Measurements from ENCODE around the gene CDKAL1. TPM values are rescaled to one million over a fixed set of nuclear protein-coding genes. Genes with fewer than 3 reads are reported as not detected.

The CDKAL1 gene
- total and polyA plus RNA-seq, 2 of the 13 experiments (the other 11 are each of a cell fraction or from before 2014, with no cell fraction given): 9.5 to 27.7 TPM

GRCh38 chr6:20559924-20560551 is 25.8 kb downstream of the CDKAL1 start:
- no peak for TF ChIP-seq XRCC5 (optimal IDR thresholded peaks at IDR 0.05; ENCODE audit: low read length)
- TF ChIP-seq CEBPB (IDR thresholded peaks at IDR 0.05; ENCODE audit: borderline replicate concordance, low read depth, low read length): peak; percentile 64
- TF ChIP-seq STAG1 (CRISPR knock-in tag; IDR thresholded peaks at IDR 0.05): peak; percentile 45
- DNase-seq (ENCODE audit: low spot score) (no peak), ATAC-seq (no peak), FAIRE-seq (no peak)
- in situ Hi-C loops (cut with HindIII; ENCODE audit: extremely low pct_ligation_motif_present, low pct_unique_long_range_greater_than_20kb): loop anchor here (5.0 to 10.0 kb wide), 3 partner anchors 315 to 1375 kb away; partner anchors contain the start of gene SOX4
- WGBS (ENCODE audit: low lambda C conversion rate): 93% methylated on average over 2 of the region's 2 CpGs
- no peak overlapping the region for H3K4me2 ChIP-seq (ENCODE audit: low read depth, low read length)
- no peaks in the 10 kb centered on the region for H3K9me3 ChIP-seq (ENCODE audit: low read length)
- H3K36me3 ChIP-seq (replicated peaks in 1 of 2; ENCODE audit: control insufficient read depth in 1 of 2, insufficient read depth in 2 of 2, low read length in 2 of 2): peaks cover 2 to 11% of the 10 kb centered on the region in 2 experiments; a peak in 3 of 5 replicates
- no peaks in the 10 kb centered on the region for H4K20me1 ChIP-seq (ENCODE audit: insufficient read depth, low read length)
- ChIA-PET POLR2A (no interaction called here), CTCF (ENCODE audit: low intra/inter-chr PET ratio, low total read pairs) (no interaction called here)
- no TSS peak for BruUV-seq (replicated peaks)
- no peak overlapping the region for H3K4me3 ChIP-seq (replicated peaks in 1 of 3; ENCODE audit: insufficient read depth in 1 of 3, low read depth in 2 of 3, low read length in 3 of 3)
- intact Hi-C loops (cut with micrococcal nuclease; ENCODE audit: unreplicated experiment): loop anchor here (5.0 kb wide), 1 partner anchor 317 kb away; no protein-coding TSS in a partner anchor
- H2AFZ ChIP-seq (ENCODE audit: low read length): no peak overlapping the region
- H3K79me2 ChIP-seq (ENCODE audit: insufficient read depth, low read length): peaks cover 2% of the 10 kb centered on the region
- H3K9ac ChIP-seq (ENCODE audit: insufficient read depth, low read depth, low read length): no peak overlapping the region
- no peak overlapping the region for H3K27ac ChIP-seq (ENCODE audit: extremely low read length, insufficient read depth, low read length)
- H3K27me3 ChIP-seq (ENCODE audit: control insufficient read depth in 1 of 2, insufficient read depth in 2 of 2, low read length in 2 of 2): no peaks in the 10 kb centered on the region
- H3K4me1 ChIP-seq (ENCODE audit: insufficient read depth, low read length): peaks cover 9% of the 10 kb centered on the region

GRCh38 chr6:20563377-20563776 is 29.1 kb downstream of the CDKAL1 start:
- TF ChIP-seq ZFAT (CRISPR knock-in tag; conservative IDR thresholded peaks at IDR 0.05) (no peak), TBP (CRISPR knock-in tag; IDR thresholded peaks at IDR 0.05) (no peak), ZNF121 (CRISPR knock-in tag; IDR thresholded peaks at IDR 0.05) (peak; percentile 43; the same call in 1 of the 2 replicates), WIZ (CRISPR knock-in tag; IDR thresholded peaks at IDR 0.05) (no peak)
- H4K20me1 ChIP-seq (ENCODE audit: insufficient read depth, low read length): no peaks in the 10 kb centered on the region
- no peak overlapping the region for H3K4me2 ChIP-seq (ENCODE audit: low read depth, low read length)
- peaks cover 9% of the 10 kb centered on the region for H3K4me1 ChIP-seq (ENCODE audit: insufficient read depth, low read length)
- no peak for FAIRE-seq
- H3K36me3 ChIP-seq (replicated peaks in 1 of 2; ENCODE audit: control insufficient read depth in 1 of 2, insufficient read depth in 2 of 2, low read length in 2 of 2): peaks cover 1 to 9% of the 10 kb centered on the region in 2 experiments; a peak in 3 of 5 replicates
- 88% methylated on average over 2 of the region's 2 CpGs for WGBS (ENCODE audit: low lambda C conversion rate)
- no peaks in the 10 kb centered on the region for H3K27me3 ChIP-seq (ENCODE audit: control insufficient read depth in 1 of 2, insufficient read depth in 2 of 2, low read length in 2 of 2)
- BruUV-seq (replicated peaks): no TSS peak
- intact Hi-C loops (cut with micrococcal nuclease; ENCODE audit: unreplicated experiment): loop anchor here (5.0 kb wide), 1 partner anchor 314 kb away; no protein-coding TSS in a partner anchor
- ATAC-seq: no peak
- in situ Hi-C loops (cut with HindIII; ENCODE audit: extremely low pct_ligation_motif_present, low pct_unique_long_range_greater_than_20kb): loop anchor here (5.0 to 10.0 kb wide), 3 partner anchors 311 to 1371 kb away; partner anchors contain the start of gene SOX4
- no peak for DNase-seq (ENCODE audit: low spot score)
- no peak overlapping the region for H3K27ac ChIP-seq (ENCODE audit: extremely low read length, insufficient read depth, low read length)
- CTCF ChIA-PET (ENCODE audit: low intra/inter-chr PET ratio, low total read pairs): interaction anchor here (1.7 kb wide), 1 partner anchor 1026 kb away, joined by 13 read pairs; no protein-coding TSS in a partner anchor
- H3K79me2 ChIP-seq (ENCODE audit: insufficient read depth, low read length): peaks cover 2% of the 10 kb centered on the region
- POLR2A ChIA-PET: interaction anchor here (2.1 kb wide), 1 partner anchor 1025 kb away, joined by 11 read pairs; no protein-coding TSS in a partner anchor
- no peak overlapping the region for H2AFZ ChIP-seq (ENCODE audit: low read length)
- no peak overlapping the region for H3K4me3 ChIP-seq (replicated peaks in 1 of 3; ENCODE audit: insufficient read depth in 1 of 3, low read depth in 2 of 3, low read length in 3 of 3)
- no peak overlapping the region for H3K9ac ChIP-seq (ENCODE audit: insufficient read depth, low read depth, low read length)
- H3K9me3 ChIP-seq (ENCODE audit: low read length): no peaks in the 10 kb centered on the region
